CD4-positive, alpha-beta T cell treated with Interleukin-17A for 4 hours (primary cell): ENCODE data around the gene CACNB2.

ENCODE experiments used
- DNase-seq: peaks from one replicate; pipeline ENCODE4 v3.0.0-alpha.2; 2020; ENCODE audit warnings: mixed read lengths

CACNB2 gene

GRCh38 chr10:18297659-18298058, 157.4 kb downstream of the CACNB2 start:
- DNase-seq = no peak

GRCh38 chr10:18298256-18298655, 158.0 kb downstream of the CACNB2 start:
- DNase-seq = no peak

DNA sequence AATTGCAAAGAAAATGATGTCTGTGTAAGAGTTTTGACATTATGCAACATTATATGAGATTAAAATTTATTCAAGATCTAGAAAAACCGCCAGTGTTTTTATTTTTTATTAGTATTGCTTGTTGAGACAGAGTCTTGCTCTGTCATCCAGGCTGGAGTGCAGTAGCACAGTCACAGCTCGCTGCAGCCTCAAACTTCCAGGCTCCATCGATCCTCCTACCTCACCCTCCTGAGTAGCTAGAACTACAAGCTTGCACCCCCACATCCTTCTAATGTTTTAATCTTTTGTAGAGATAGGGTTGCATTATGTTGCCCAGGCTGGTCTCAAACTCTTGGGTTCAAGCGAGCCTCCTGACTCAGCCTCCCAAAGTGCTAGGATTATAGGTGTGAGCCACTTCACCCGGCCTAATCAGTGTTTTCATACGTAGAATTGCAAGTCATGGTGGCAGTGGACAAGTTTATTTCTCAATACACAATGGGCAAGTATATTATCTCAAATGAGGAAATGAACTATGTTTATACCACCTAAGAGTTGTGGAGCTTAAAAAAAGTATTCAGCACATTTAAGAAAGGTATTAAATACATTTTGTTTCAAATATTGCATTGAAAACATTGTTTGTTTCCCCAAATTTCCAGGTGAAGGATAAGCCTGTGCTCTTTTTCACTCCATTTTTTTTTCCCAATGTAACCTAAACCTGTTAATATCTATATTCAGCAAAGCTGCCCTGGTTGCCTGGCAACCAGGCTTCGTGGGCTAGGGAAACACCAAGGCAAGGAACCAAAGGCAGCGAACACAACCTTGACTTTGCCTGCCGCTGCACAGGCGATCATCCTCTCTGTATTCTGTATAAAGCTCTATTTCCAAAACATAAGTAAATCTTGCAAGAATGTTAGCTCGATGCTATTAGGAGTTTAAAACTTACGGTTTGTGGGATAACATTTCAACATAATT, 163.9 kb downstream of the CACNB2 start:
- DNase-seq = no peak

DNA sequence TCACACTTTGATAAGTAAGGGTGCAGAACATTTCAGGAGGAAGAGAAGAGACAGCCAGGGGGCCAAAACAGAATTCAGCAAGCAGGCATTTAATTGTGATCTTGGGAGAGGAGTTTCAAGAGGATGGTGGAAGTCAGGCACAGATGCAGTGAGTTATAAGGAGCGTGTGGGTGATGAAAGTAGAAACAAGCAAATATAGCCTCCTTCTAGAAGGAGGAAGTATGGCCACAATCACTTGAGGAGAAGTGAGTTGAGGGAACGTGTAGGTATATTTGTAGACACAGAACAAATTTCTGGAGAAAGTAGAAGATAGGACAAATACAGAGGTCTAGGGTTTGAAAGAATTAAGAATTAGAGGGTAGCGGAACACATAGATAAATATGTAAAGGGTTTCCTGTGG, 165.8 kb downstream of the CACNB2 start:
- DNase-seq = no peak

DNA sequence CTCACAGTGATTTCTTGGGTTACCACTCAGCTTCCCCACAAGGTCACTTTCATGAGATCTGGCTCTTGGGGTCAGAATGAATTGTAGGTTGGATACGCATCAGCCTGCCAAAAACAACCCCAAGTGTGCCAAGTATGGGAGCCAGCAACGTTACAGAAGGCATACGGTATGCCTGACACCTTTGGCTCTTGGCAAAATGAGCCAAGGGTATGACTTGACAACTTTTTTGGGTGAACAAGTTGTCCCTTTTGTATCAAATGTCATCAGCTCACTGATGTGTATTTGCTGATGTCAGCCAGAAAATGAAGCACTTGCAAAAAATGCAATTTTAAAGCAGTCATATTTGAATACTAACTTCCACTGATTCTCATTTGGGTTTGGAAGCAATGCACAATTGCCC, 168.4 kb downstream of the CACNB2 start:
- no peak for DNase-seq

DNA sequence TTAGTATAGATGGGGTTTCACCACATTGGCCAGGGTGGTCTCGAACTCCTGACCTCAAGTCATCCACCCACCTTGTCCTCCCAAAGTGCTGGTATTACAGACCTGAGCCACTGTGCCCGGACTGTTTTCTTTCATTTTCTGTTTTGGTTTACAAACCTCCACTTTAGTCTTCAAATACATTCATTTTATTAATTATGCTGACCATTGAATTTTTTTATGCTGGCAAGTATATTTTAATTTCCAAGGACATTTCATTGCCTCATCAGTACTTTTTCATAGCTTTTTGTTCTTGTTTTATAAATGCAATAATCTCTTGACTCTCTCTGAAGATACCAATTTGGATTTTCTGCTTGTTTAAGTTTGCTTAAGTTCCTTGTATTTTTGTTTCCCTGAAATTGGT, 170.5 kb downstream of the CACNB2 start:
- DNase-seq = no peak

DNA sequence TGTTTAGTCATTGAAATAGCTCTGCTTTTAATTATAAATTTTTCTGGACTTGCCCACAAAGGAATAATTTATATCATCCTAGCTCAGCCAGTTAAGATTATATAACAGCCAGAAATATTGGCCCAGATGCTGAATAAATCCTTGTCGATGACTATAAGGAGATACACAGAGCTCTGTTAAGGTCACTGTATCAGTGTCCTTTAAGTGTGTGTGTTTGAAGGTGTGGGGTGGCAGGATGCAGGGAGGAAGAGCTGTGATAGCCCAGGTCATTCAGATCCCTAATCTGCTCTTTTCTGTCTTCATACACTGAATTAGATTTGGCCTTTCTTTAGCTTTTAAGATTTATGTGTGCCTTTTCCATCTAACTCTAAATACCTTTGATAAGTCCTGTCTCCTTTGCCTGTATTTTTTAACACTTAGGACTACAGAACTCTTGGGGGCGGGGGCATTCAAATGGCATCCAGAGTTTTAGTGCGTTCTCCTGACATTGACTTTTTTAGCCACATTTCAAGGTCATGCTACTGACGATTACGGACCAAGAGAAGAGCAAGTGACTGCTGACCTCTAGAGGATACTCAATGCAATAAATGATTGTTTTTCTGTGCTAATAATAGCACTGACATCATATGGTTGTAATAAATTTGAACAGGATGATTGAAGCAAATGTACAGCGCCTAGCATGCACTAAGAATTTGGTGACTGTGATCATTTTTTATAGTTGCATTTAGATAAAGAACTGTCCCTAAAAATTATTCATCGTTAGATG, 172.3 kb downstream of the CACNB2 start:
- no peak for DNase-seq

DNA sequence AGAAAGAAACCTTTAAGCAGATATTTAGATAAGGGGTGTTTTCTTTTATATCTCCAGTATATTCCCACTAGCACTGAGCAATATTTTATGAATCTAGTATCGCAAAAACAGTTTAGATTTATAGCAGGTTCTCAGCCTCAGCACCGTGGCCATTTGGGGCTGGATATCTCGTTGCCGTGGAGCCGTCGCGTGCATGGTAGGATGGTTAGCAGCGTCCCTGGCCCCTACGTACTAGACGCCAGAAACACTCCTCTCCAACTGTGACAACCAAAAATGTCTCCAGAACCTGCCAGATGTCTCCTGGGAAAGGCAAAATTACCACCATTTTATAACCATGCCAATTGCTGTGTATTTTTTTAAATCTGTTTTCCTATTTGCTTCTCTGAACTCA, 172.9 kb downstream of the CACNB2 start:
- no peak for DNase-seq

DNA sequence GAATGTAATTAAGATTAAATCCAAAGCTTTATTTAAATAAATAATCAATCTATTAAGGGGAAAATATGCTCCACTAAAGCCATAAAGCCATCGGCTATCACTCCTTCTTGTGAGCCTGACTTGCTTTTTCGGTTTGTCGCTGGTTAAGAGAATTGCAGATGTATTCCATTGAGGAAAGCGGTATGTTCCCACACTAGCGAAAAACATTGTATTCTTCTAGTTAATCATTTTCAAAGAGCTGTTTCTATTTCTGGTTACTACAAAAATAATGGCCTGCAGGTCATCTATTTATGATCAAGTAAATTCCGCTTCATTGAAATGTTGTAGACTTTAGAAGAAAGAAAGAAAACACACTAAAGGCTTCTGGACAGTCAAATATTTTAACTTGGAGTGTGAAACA, 173.4 kb downstream of the CACNB2 start:
- DNase-seq = no peak

- no peak for DNase-seq
These were observed 179.4 kb downstream of the CACNB2 start for GRCh38 chr10:18319628-18320027.

DNA sequence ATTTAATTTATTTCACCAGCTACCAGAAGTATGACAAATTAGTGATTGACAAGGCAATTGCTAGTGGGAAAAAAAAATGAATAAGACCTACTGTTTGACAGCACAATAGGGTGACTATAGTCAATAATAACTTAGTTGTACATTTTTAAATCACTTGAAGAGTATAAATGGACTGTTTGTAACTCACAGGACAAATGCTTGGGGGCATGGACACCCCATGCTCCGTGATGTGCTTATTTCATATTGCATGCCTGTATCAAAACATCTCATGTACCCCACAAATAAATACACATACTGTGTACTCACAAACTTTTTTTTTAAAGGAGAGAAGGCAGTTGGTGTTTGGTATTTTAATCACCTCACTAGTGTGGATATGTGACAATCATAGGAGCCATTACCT, 181.1 kb downstream of the CACNB2 start:
- DNase-seq = no peak

DNA sequence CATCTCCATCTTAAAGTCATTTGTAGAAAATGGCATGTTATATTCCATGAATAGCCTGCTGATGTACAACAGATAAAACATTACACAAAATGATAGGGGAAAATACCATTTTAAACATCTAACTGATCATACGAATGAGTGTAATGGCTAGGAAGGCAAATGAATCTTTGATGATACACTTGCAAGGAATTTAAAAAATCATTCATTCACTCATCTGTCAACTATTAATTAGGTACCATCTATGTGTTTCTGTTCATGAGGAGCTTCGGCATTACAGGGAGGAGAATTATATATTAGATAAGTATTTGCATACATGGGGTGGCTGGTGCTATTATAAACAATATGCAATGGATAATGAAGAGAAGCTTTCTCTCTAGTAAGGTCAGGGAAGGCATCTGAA, 183.7 kb downstream of the CACNB2 start:
- DNase-seq = no peak

- DNase-seq = no peak
These were observed 185.2 kb downstream of the CACNB2 start for GRCh38 chr10:18325410-18325809.

DNA sequence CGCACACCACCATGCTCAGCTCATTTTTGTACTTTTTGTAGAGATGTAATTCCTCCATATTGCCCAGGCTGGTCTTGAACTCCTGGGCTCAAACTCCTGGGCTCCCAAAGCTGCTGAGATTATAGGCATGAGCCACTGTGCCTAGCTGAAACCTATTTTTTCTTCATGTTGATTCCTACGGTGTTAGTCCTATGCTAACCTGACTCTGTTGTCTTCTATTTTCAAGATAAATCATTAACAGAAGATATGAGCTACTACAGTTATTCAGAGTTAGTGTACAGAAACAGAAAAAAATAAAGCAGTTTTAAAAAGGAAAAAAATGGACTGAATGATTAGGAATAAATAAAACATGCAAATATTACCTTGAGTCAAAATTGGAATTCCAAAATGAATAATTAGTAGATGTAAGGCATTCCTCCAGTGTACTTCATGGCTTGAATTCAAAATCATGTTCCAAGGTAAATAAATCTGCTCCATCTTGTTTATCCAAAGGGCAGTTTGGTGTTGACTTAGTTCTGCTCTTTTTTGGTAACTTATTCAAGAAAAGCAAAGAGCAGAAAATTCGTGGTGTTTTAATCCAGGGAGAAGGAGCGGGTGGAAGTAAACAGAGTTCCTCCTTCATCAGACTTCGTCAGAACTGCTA, 185.8 kb downstream of the CACNB2 start:
- no peak for DNase-seq

GRCh38 chr10:18328941-18329340, 188.7 kb downstream of the CACNB2 start:
- DNase-seq = no peak

DNA sequence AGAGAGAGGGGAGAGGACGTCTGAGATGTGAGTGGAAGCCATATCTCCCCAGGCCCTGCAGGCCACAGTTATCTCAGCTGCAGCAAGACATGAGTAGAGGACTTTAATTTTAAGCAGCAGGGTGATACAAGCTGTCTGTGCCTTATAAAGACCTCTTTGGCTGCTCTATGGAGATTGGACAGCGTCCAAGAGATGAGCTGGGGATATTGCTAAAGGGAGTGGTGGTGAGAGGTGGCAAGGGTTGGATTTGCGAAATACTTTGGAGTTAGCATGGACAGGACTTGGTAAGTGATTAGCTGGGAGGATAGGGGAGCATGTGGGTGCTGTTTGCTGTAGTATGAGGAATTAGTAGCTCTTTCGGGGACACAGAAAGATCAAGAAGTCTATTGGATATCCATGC, 191.8 kb downstream of the CACNB2 start:
- no peak for DNase-seq

GRCh38 chr10:18332484-18332883, 192.3 kb downstream of the CACNB2 start:
- DNase-seq = no peak

DNA sequence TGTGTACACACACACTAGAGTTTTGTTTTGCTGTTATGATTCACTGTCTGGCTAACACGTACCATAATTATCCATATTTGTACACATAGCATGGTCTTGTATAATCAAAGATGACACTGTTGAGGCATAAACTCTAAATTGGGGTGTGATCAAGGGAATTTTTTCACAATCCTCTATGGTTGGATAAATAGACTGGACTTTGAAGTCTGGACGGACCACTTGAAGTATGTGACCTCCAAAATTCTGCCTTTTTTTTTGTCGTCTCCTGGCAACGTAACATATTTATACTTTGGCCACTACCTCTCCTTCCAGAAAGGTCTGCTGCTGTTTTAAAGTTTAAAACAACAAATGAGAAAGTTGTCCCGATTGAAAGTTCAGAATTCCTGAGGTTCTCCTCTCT, 193.4 kb downstream of the CACNB2 start:
- no peak for DNase-seq

GRCh38 chr10:18334116-18334867, 194.1 kb downstream of the CACNB2 start:
- no peak for DNase-seq

- no peak for DNase-seq
These were observed 200.3 kb downstream of the CACNB2 start for GRCh38 chr10:18340496-18341051.

GRCh38 chr10:18341055-18341454, 200.8 kb downstream of the CACNB2 start:
- DNase-seq = no peak

GRCh38 chr10:18343573-18343972, 203.3 kb downstream of the CACNB2 start:
- no peak for DNase-seq

GRCh38 chr10:18345308-18345707, 205.1 kb downstream of the CACNB2 start:
- DNase-seq = no peak
